ENCODE results near the gene KLHDC10.

GRCh38 chr7:130174237-130174959 is 104.1 kb downstream of the KLHDC10 start:
- TF ChIP-seq EZH2 (IDR thresholded peaks at IDR 0.05; ENCODE audit: insufficient read depth, poor library complexity, severe bottlenecking): no peak
- no peak for TF ChIP-seq EZH2phosphoT487 (IDR thresholded peaks at IDR 0.05; ENCODE audit: insufficient read depth, low read depth)
